Skeletal muscle tissue (tissue), 4 donors: ENCODE measurements around the gene ARHGAP26. TPM values are rescaled to one million over a fixed set of nuclear protein-coding genes. Genes with fewer than 3 reads are reported as not detected.

ENCODE experiments used
- H3K27ac ChIP-seq: one replicate; pipeline ENCODE4 v1.7.0; 2013; ENCODE audit warnings: mild to moderate bottlenecking, low read depth, low read length, inconsistent platforms
- H3K27me3 ChIP-seq, 3 donors: one replicate each; pipeline ENCODE4 v1.7.0; 2013; ENCODE audit warnings: low read length in 3 of 3; ENCODE audit not compliant: control insufficient read depth in 3 of 3, insufficient read depth in 3 of 3
- H3K36me3 ChIP-seq, 3 donors: one replicate each; pipeline ENCODE4 v1.7.0; 2013; ENCODE audit warnings: low read length in 3 of 3; ENCODE audit not compliant: control insufficient read depth in 3 of 3, insufficient read depth in 3 of 3
- H3K4me1 ChIP-seq, 3 donors: one replicate each; pipeline ENCODE4 v1.7.0; 2013; ENCODE audit warnings: low read length in 3 of 3, mild to moderate bottlenecking in 3 of 3; ENCODE audit not compliant: control insufficient read depth in 3 of 3, insufficient read depth in 3 of 3
- H3K4me3 ChIP-seq, 3 donors: one replicate each; pipeline ENCODE4 v1.7.0; 2013; ENCODE audit warnings: low read length in 3 of 3
- H3K9ac ChIP-seq, 3 donors: one replicate each; pipeline ENCODE4 v1.7.0; 2013; ENCODE audit warnings: low read length in 3 of 3, mild to moderate bottlenecking in 3 of 3, moderate library complexity in 2 of 3, low read depth in 1 of 3
- H3K9me3 ChIP-seq, 3 donors: one replicate each; pipeline ENCODE4 v1.7.0; 2013; ENCODE audit warnings: low read length in 3 of 3; ENCODE audit not compliant: control insufficient read depth in 3 of 3
- total RNA-seq: library from RNA; depleted of rRNA; stranded (reverse); fragments of >200 nt; gene quantifications from one replicate; pipeline ENCODE4 v1.2.3, GENCODE V29; 2014
- donor health status: Osteomylitis.

Gene ARHGAP26
- total RNA-seq, 1 donor from 2014 or later = 28.7 TPM

DNA sequence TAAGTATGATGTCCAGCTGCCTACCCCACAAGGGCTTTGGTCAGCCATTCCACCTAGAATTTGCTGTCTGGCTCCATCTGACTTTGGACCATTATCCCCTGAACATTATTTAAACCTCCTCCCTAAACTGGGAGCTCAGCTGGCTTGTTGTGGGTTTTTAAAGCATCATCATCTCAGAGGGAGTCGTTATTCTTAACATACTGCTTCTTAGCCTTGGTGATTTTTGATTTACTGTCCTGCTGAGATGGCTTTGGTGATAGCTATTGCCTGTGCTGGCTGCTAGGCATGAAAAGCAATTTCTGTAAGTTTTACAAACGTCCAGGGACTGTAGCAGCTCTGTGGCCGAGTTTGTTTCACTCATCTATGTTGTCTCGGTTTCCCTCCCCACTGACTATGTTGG, 377.2 kb downstream of the ARHGAP26 start:
- Histone ChIP-seq H3K4me1 (peaks cover 17 to 39% (median 31%) of the 10 kb centered on the region in 3 donors), H3K9ac (no peak overlapping the region)

GRCh38 chr5:143147902-143148301, 377.7 kb downstream of the ARHGAP26 start:
- Histone ChIP-seq H3K4me3 (no peak overlapping the region), H3K4me1 (peaks cover 14 to 39% (median 31%) of the 10 kb centered on the region in 3 donors), H3K9ac (no peak overlapping the region), H3K36me3 (peaks cover 0 to 3% (median 2%) of the 10 kb centered on the region in 3 donors), H3K27me3 (no peaks in the 10 kb centered on the region), H3K9me3 (no peaks in the 10 kb centered on the region), H3K27ac (peak overlapping the region; percentile 6)

More for the DNA sequence above, 377.2 kb downstream of the ARHGAP26 start:
- Histone ChIP-seq H3K27ac (peak overlapping the region; percentile 6), H3K4me3 (no peak overlapping the region), H3K9me3 (no peaks in the 10 kb centered on the region), H3K27me3 (no peaks in the 10 kb centered on the region), H3K36me3 (peaks cover 0 to 3% (median 2%) of the 10 kb centered on the region in 3 donors)

DNA sequence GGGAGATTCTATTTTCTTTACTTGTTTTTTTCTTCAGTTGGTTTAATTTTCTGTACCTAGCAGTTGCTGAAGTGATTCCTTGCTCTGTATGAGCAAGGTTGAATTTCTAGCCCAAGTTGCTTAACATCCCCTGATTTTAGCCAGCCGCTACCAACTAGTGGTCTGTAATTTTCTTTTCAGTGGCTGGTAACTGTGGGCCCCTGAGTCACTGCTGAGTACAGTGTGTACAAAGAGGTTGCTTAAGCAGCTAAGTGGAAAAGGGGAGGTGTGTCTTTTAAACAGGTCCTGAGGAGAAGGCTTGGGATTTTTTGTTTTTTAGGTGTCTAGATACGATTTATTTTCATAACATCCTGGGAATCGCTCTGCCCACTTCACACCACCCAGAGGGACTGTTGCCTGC, 378.6 kb downstream of the ARHGAP26 start:
- H3K27ac ChIP-seq = peak overlapping the region; percentile 6
- no peak overlapping the region for H3K4me3 ChIP-seq
- H3K9me3 ChIP-seq = no peaks in the 10 kb centered on the region
- H3K36me3 ChIP-seq = peaks cover 0 to 3% (median 2%) of the 10 kb centered on the region in 3 donors
- H3K9ac ChIP-seq = no peak overlapping the region
- no peaks in the 10 kb centered on the region for H3K27me3 ChIP-seq
- peaks cover 17 to 38% (median 30%) of the 10 kb centered on the region in 3 donors for H3K4me1 ChIP-seq

DNA sequence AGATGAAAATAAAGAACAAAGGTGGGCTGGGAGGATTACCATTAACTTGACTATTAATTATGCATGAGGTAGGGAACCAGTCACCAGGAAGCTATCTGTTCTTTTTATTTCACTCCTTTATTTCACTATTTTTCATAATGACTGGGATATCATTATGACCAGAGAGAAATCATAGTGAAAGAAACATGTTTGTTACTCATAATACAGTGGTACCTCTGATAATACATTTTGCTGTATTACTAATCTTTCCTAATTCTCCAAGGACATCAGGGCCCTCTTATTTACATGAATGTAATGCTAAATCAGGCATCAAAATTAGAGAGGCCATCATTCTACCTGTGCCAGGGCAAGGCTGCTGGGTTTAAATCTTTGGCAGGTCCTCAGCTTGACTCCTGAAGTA, 379.6 kb downstream of the ARHGAP26 start:
- Histone ChIP-seq H3K36me3 (peaks cover 0 to 3% (median 2%) of the 10 kb centered on the region in 3 donors), H3K9ac (no peak overlapping the region), H3K27me3 (no peaks in the 10 kb centered on the region), H3K4me1 (peaks cover 22 to 41% (median 37%) of the 10 kb centered on the region in 3 donors), H3K9me3 (no peaks in the 10 kb centered on the region), H3K27ac (no peak overlapping the region), H3K4me3 (no peak overlapping the region)

DNA sequence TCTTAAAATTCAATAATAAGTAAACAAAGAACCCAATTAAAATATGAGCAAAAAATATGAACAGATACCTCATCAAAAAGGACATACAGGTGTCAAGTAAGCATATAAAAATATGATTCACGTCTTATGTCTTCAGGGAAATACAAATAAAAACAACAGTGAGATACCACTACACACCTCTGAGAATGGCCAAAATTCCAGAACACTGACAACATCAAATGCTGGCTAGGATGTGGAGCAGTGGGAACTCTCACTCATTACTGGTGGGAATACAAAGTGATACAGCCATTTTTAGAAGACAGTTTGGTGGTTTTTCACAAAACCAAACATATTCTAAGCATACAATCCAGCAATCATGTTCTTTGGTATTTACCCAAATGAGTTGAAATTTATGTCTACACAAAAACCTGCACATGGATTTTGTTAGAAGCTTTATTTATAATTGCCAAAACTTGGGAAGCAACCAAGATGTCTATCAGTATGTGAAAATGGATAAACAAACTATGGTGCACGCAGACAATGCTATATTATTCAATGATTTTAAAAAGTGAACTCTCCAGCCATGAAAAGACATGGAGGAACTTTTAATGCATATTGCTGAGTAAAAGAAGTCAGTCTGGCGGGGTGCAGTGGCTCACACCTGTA, 381.0 kb downstream of the ARHGAP26 start:
- Histone ChIP-seq H3K36me3 (peaks cover 0 to 3% (median 2%) of the 10 kb centered on the region in 3 donors), H3K9me3 (no peaks in the 10 kb centered on the region), H3K27ac (no peak overlapping the region), H3K4me3 (no peak overlapping the region), H3K9ac (no peak overlapping the region), H3K4me1 (peaks cover 27 to 40% (median 40%) of the 10 kb centered on the region in 3 donors), H3K27me3 (no peaks in the 10 kb centered on the region)

GRCh38 chr5:143152445-143152844, 382.3 kb downstream of the ARHGAP26 start:
- H3K9me3 ChIP-seq = no peaks in the 10 kb centered on the region
- no peaks in the 10 kb centered on the region for H3K27me3 ChIP-seq
- H3K9ac ChIP-seq = no peak overlapping the region
- peaks cover 27 to 48% (median 31%) of the 10 kb centered on the region in 3 donors for H3K4me1 ChIP-seq
- no peak overlapping the region for H3K27ac ChIP-seq
- peaks cover 0 to 3% (median 2%) of the 10 kb centered on the region in 3 donors for H3K36me3 ChIP-seq
- H3K4me3 ChIP-seq = no peak overlapping the region

- peaks cover 23 to 40% (median 27%) of the 10 kb centered on the region in 3 donors for H3K4me1 ChIP-seq
- no peak overlapping the region for H3K9ac ChIP-seq
- no peaks in the 10 kb centered on the region for H3K9me3 ChIP-seq
- no peaks in the 10 kb centered on the region for H3K27me3 ChIP-seq
- H3K27ac ChIP-seq = peak overlapping the region; percentile 32
- H3K4me3 ChIP-seq = peak overlapping the region in 1 of 3 donors; percentile 25
- H3K36me3 ChIP-seq = peaks cover 0 to 3% (median 2%) of the 10 kb centered on the region in 3 donors
Observed at GRCh38 chr5:143153332-143154119, 383.3 kb downstream of the ARHGAP26 start.

GRCh38 chr5:143154510-143155370, 384.6 kb downstream of the ARHGAP26 start:
- Histone ChIP-seq H3K36me3 (peaks cover 0 to 3% (median 0%) of the 10 kb centered on the region in 3 donors), H3K4me3 (no peak overlapping the region), H3K27ac (peak overlapping the region; percentile 11), H3K4me1 (peaks cover 20 to 39% (median 21%) of the 10 kb centered on the region in 3 donors), H3K27me3 (no peaks in the 10 kb centered on the region), H3K9me3 (no peaks in the 10 kb centered on the region), H3K9ac (no peak overlapping the region)

DNA sequence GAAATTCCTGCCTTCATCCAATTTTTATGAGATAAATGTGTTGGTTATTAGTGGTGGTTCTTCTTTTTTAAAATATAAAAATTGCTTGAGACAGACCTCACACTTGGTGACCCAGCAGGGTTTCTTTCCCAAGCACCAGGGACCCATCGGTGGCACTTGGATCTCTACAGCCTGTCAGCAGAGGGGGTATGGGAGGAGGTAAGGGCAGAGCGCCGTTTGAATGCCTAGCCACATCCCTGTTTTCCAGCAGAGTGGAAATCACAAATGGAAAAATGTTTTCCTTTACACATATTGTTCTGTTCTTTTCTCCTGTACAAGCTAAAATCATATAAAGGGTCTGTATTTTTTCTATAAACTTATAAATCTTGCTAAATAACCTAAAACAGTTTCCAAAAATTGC, 385.3 kb downstream of the ARHGAP26 start:
- Histone ChIP-seq H3K36me3 (no peaks in the 10 kb centered on the region), H3K27ac (peak overlapping the region; percentile 11)

More for the DNA sequence above, 385.3 kb downstream of the ARHGAP26 start:
- Histone ChIP-seq H3K4me1 (peaks cover 20 to 37% (median 21%) of the 10 kb centered on the region in 3 donors), H3K9me3 (no peaks in the 10 kb centered on the region), H3K4me3 (no peak overlapping the region), H3K9ac (no peak overlapping the region), H3K27me3 (no peaks in the 10 kb centered on the region)
